Measurements from ENCODE around the gene MYEOV. TPM values are rescaled to one million over a fixed set of nuclear protein-coding genes. Genes with fewer than 3 reads are reported as not detected.

MYEOV gene
- total and polyA plus RNA-seq, 2 of the 8 experiments (the other 6 are each of a cell fraction or from before 2014, with no cell fraction given), result 0.44 to 0.67 TPM

DNA sequence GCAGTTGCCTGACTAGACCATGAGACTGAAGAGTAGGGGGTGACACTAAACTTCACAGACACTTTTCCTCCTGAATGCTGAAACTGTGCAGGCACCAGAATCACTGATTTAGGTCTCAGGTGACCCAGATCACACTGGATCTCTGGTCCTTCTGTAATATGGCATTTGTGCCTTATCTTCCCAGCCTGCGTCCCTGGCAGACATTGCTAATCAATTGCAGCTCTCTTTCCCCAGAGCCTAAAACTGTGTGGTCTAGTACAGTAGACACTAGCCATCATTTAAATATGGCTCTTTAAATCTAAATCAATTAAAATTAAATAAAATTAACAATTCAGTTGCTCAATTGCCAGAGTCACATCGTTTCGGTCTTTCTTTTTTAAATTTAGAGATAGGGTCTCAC is 17.8 kb upstream of the MYEOV start:
- Histone ChIP-seq H3K9ac (replicated peaks in 1 of 4; ENCODE audit: extremely low read depth in 1 of 4, low read depth in 3 of 4, low read length in 3 of 4) (no peak overlapping the region), H3K79me2 (ENCODE audit: control insufficient read depth in 1 of 2, insufficient read depth in 2 of 2, low read length in 2 of 2) (no peaks in the 10 kb centered on the region), H4K20me1 (replicated peaks in 1 of 2; ENCODE audit: control insufficient read depth in 1 of 2, insufficient read depth in 2 of 2, low read length in 2 of 2) (peaks cover 0 to 3% of the 10 kb centered on the region in 2 experiments), H4K91ac (replicated peaks; ENCODE audit: insufficient read length, low read length) (no peak overlapping the region), H3K14ac (ENCODE audit: insufficient read length) (no peak overlapping the region), H2BK12ac (ENCODE audit: low read depth, low read length) (no peak overlapping the region), H3K18ac (ENCODE audit: extremely low read depth, low read length) (no peak overlapping the region), H2BK120ac (replicated peaks; ENCODE audit: low read depth, low read length) (no peak overlapping the region), H3K27ac (ENCODE audit: low read depth, low read length) (no peak overlapping the region), H2BK15ac (ENCODE audit: low read length) (no peak overlapping the region), H2BK20ac (ENCODE audit: low read length) (no peak overlapping the region), H3K56ac (replicated peaks; ENCODE audit: insufficient read length, low read depth, low read length) (no peak overlapping the region), H4K8ac (ENCODE audit: extremely low read depth, insufficient read depth, low read length) (no peak overlapping the region), H3K23me2 (ENCODE audit: low read depth, low read length) (peaks cover 17% of the 10 kb centered on the region), H3K4me1 (replicated peaks in 1 of 4; ENCODE audit: control insufficient read depth in 3 of 4, insufficient read depth in 4 of 4, low read length in 3 of 4) (no peaks in the 10 kb centered on the region; a peak in 1 of 7 replicates), H2BK5ac (ENCODE audit: low read depth, low read length) (no peak overlapping the region), H3K4me2 (ENCODE audit: insufficient read depth in 1 of 2, low read depth in 2 of 2, low read length in 2 of 2) (no peak overlapping the region), H3K4ac (replicated peaks; ENCODE audit: insufficient read length, low read depth, low read length) (no peak overlapping the region), H3K79me1 (ENCODE audit: low read depth, low read length) (no peaks in the 10 kb centered on the region), H3K36me3 (ENCODE audit: control insufficient read depth in 2 of 4, insufficient read depth in 4 of 4, low read length in 3 of 4) (no peaks in the 10 kb centered on the region), H3K9me3 (ENCODE audit: insufficient read depth in 2 of 2, low read depth in 1 of 2, low read length in 1 of 2) (no peaks in the 10 kb centered on the region), H3K4me3 (ENCODE audit: extremely low read depth in 1 of 4, insufficient read depth in 2 of 4, low read depth in 3 of 4, low read length in 4 of 4) (no peak overlapping the region), H2AK5ac (ENCODE audit: low read depth, low read length) (no peak overlapping the region; the same call in 1 of the 2 replicates), H2AFZ (ENCODE audit: low read length) (no peak overlapping the region), H3K23ac (ENCODE audit: insufficient read length) (no peak overlapping the region), H4K5ac (ENCODE audit: insufficient read length, low read depth, low read length) (no peak overlapping the region), H3K27me3 (replicated peaks in 1 of 4; ENCODE audit: control insufficient read depth in 3 of 4, extremely low read depth in 1 of 4, insufficient read depth in 3 of 4, low read length in 3 of 4) (no peaks in the 10 kb centered on the region; a peak in 3 of 7 replicates)
- FAIRE-seq (no peak), DNase-seq (ENCODE audit: low read depth in 1 of 2, low spot score in 2 of 2) (no peak)
- no peak for TF ChIP-seq NRF1 (IDR thresholded peaks at IDR 0.05; ENCODE audit: low read depth, low read length)
- no peak for TF ChIP-seq SP2 (IDR thresholded peaks at IDR 0.05; ENCODE audit: low read length)
- ChIA-PET CTCF (ENCODE audit: partially characterized antibody) (interaction anchor here (1.3 to 3.0 kb wide), 2 partner anchors 17 to 22 kb away, joined by 6 to 18 read pairs; partner anchors contain the start of gene MYEOV), POLR2A (ENCODE audit: partially characterized antibody) (interaction anchor here (0.7 kb wide), 1 partner anchor 17 kb away, joined by 3 read pairs; no protein-coding TSS in a partner anchor)
- whole genome bisulfite sequencing, 2 experiments (ENCODE audit: extremely low coverage in 1 of 2, insufficient coverage in 1 of 2, insufficient read length in 1 of 2, insufficient replicate concordance in 2 of 2, low coverage in 1 of 2, low lambda C conversion rate in 2 of 2, missing lambda C conversion rate in 1 of 2), result 89% methylated on average over 3 of the region's 3 CpGs; no CpG with 5 or more reads in 1 of the 2 experiments

Measured in H1 (cell line).